Renal cortical epithelial cell (primary cell): Measurements from ENCODE around the gene NAA40. TPM values are rescaled to one million over a fixed set of nuclear protein-coding genes. Genes with fewer than 3 reads are reported as not detected.
A peak's percentile ranks its signal among the peaks of the same experiment; 100 is the strongest.
"Not testable (repeated sequence)": the region's sequence is repeated elsewhere in the genome, so short reads cannot be mapped to it uniquely, and the experiment has no call there.

Experiments
- DNase-seq: peaks from one replicate; pipeline ENCODE4 v3.0.0-alpha.2; 2011; ENCODE audit warnings: low read depth
- total RNA-seq: library from RNA; depleted of rRNA; stranded (reverse); fragments of >200 nt; gene quantifications from 2 replicates; pipeline ENCODE4 v1.2.3, GENCODE V29; 2014

The NAA40 gene
- total RNA-seq, 1 donor from 2014 or later, result 25.8 TPM

DNA sequence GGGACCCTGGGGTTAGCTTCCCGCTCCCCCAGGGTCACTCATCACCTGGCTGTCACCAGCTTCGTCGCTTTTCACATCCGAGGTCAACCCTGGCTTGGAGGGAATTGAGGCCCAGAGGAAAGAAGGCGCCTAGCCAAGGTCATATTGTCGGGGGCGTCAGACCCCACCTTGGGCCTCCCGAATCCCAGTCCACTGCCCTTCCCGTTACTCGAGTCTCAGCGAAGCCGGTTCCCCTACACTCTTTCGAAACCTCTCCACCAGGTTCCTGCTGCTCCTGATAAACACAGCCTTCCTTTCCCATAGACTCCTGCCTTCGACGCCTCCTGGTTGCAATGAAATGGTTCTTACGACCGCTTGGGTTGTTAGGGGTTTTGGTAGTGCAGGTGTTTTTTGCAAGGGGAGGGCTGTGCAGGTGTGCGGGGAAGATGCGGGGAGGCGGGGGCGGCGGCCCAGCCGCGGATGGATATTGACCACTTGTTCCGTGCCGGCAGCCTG lies 642 bp downstream of the NAA40 start:
- DNase-seq, result peak; percentile 28

DNA sequence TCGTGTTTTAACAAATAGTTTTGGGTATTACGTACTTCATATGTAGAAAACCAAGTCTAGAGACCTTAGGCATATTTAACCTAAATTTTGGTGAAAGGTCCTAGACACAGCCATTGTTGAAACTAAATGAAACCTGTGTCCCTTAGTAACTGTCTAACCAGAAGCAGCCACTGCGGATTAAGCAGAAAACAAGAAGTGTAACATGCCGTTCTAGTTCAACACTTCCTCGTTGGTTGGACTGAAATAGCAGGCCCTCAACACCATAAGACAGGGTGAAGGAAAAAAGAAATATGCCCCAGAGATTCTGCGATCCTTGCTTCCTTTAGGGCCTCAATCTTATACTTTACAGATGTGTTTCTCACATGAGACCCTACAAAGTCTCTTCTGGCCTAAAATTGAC lies 2.0 kb downstream of the NAA40 start:
- DNase-seq, result no peak

- DNase-seq, result no peak
These were observed 3.1 kb downstream of the NAA40 start for GRCh38 chr11:63941901-63942300.

- no peak for DNase-seq
These were observed 4.0 kb downstream of the NAA40 start for GRCh38 chr11:63942803-63943202.

- DNase-seq, result no peak
These were observed 6.2 kb downstream of the NAA40 start for GRCh38 chr11:63944987-63945386.

- DNase-seq, result peak; percentile 62
These were observed 6.8 kb downstream of the NAA40 start for GRCh38 chr11:63945477-63946163.

GRCh38 chr11:63951779-63952536 lies 13.2 kb downstream of the NAA40 start:
- DNase-seq, result no peak

GRCh38 chr11:63952570-63952969 lies 13.8 kb downstream of the NAA40 start:
- DNase-seq, result no peak

DNA sequence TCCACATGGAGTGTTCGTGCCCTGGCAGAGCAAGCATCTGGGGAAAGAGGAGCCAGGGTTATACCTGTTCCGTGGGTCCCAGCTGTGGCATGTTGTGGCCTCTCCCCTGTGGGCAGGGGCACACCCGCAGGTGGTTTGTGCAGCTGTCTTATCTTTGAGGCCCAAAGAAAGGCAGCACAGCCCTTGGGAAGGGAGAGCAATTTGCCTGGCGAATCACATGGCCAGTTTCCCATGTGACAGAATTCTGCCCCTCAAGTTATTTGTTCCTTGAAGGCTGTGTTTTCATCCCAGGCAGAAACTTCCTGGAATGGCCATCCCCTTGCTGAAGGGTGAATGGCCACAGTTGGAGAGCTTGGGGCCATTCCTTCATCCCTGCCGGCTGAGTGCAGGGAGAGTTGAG lies 19.2 kb downstream of the NAA40 start:
- DNase-seq, result no peak

DNA sequence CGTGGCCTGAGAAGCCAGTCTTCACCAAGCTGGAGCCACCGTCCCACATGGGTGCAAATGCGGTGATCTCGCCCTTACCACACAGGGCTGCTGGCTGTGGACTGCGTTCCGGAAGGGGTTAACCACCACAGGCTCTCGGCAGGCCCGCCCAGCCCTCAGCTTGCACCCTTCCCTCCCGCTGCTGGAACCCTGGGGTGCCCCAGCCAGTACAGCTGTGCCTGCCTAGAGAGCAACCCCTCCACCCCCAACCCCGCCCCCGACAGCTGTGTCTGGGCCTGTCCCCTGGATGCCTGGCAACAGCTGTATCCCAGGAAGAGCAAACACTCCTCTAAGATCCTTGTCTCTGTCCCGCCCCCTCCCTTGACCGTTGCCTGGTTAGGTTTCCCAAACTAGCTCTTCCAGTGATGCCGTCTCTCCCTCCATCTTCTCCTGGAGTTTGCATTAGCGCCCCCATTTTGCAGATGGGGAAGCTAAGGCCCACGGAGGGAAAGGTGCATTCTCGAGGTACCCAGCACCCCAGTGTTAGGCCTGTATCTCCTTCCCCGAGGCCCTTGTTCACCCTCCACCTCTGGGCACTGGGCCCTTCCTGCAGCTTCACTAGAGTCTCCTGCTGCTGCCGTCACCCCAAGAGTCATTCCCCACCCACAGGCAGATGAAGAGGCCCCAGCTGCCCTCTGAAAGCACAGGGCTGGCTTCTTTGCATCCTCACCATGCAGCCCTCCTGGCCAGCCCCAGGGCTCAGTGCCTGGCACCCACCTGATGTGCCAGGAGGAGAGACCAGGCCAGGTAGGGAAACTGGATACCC lies 23.0 kb downstream of the NAA40 start:
- DNase-seq, result no peak

- not testable (repeated sequence) for DNase-seq
These were observed 25.1 kb downstream of the NAA40 start for GRCh38 chr11:63963895-63964294.

DNA sequence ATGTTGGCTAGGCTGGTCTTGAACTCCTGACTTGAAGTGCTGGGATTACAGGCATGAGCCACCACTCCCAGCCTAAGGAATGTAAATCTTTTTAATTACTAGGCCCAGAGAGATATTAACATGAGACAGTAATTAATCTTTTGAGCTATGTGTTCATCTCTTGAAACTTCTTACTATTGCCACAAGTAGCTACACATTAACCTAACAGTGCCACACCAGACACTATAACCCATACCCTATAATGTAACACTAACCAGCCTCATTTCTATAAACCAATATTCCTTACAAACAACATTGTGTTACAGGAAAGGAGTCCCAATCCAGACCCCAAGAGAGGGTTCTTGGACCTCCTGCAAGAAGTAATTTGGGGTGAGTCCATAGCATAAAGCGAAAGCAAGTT lies 27.6 kb downstream of the NAA40 start:
- peak; percentile 26 for DNase-seq

- no peak for DNase-seq
These were observed 30.7 kb downstream of the NAA40 start for GRCh38 chr11:63969461-63969860.

DNA sequence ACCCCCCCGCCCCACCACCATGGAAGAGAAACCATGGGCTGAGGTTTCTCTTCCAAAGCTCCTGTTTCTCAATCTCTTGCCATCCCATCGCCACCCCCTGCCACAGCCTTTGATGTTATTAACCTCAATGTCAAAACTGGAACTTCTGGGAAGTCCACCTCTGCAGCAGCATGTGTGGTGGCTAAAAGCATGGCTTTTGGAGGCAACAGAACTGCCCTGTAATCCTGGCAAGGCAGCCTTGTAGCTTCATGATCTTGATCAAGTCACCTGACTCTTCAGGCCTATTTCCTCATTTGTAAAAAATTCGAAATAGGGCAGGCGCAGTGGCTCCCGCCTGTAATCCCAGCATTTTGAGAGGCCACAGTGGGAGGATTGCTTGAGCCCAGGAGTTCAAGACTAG lies 32.1 kb downstream of the NAA40 start:
- no peak for DNase-seq

- not testable (repeated sequence) for DNase-seq
These were observed 35.1 kb downstream of the NAA40 start for GRCh38 chr11:63973912-63974258.

- peak; percentile 100 for DNase-seq
These were observed 35.7 kb downstream of the NAA40 start, which contains the start of gene COX8A for GRCh38 chr11:63974259-63975143. Gene COX8A (plus strand): TSS chr11:63974620. CDS start chr11:63974681, 61 bp downstream.

GRCh38 chr11:63978551-63979239 lies 39.9 kb downstream of the NAA40 start:
- DNase-seq, result no peak

GRCh38 chr11:63979426-63979825 lies 40.6 kb downstream of the NAA40 start:
- no peak for DNase-seq

DNA sequence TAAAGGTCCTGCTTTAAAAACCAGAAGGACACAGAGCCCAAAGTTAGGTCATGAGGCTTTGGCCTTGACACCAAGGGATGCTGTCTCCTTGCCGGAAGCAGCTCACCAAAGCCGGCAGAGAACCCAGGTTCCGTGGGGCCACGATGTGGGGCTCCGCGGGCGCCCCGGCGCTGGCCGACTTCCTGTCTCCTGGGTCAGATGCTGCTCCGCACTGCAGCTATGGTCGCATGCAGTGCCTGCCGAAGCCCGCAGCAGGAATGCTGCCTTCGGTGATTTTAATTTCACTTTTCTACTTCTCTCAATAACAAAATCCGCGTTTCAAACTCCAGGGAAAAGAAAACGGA lies 47.0 kb downstream of the NAA40 start:
- no peak for DNase-seq

DNA sequence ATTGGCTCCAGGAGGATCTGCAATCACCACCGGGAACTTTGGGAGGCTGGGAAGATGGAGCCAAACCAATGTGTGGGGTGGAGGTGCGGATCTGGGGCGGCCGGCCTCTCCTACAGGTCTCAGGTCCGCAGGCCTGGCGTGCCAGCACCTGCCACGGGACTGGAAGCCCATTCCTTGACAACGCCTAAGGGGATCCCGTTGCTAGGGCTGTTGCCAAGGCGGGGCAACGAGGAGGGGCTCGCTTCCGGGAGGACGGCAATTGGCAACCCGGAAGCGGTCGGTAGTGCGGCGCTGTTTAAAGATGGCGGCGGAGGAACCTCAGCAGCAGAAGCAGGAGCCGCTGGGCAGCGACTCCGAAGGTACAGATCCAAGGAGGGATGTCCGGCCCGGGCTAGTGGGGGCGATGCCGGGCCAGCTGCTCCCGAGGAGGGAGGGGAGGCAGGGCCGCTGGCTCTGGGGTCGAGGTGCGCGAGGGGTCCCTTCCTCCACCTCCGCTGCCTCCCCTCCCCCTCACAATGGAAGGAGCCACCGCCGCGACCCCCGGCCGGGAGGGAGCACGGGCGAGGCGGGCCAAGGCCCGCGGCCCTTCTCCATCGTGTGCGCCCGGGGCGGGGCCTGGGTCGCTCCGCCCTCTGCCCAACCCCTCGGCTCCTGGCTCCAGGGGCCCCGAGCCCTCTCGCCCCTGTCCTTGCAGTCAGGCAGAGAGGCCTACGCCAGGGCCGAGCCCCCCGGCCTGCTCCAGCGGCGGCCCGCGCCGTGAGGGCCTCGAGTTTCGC lies 47.5 kb downstream of the NAA40 start, which contains the start of gene OTUB1:
OTUB1 (plus strand) TSS at position 283 of the 776 bp plus-strand sequence; CDS start at position 302, 19 bp downstream.
- peak; percentile 86 for DNase-seq
